AG04450 (cell line): ENCODE measurements around the gene SPNS2. TPM values are rescaled to one million over a fixed set of nuclear protein-coding genes. Genes with fewer than 3 reads are reported as not detected.

ENCODE experiments used
- CTCF ChIA-PET: fragments of 300-600, 350-600 bp; formaldehyde crosslinking; extraction: SDS; loops from one replicate; lab custom pipeline; 2022; ENCODE audit warnings: antibody characterized with exemption, inconsistent platforms; lab: Charles Lee
- POLR2A ChIA-PET: fragments of 350-600 bp; formaldehyde crosslinking; extraction: SDS; loops from one replicate; lab custom pipeline; 2021; ENCODE audit warnings: antibody characterized with exemption, inconsistent platforms; lab: Yijun Ruan, JAX
- DNase-seq: peaks from one replicate; pipeline ENCODE4 v3.0.0-alpha.2; 2011; ENCODE audit warnings: low read depth, low spot score
- H3K27ac ChIP-seq: one replicate; pipeline ENCODE4 v1.5.1; 2012; ENCODE audit warnings: low read depth, low read length, control low read depth
- H3K27me3 ChIP-seq: one replicate; pipeline ENCODE4 v1.6.0; 2012; ENCODE audit warnings: low read length; ENCODE audit not compliant: control insufficient read depth, insufficient read depth
- H3K4me3 ChIP-seq: 2 replicates; pipeline ENCODE4 v1.5.1; 2011; ENCODE audit warnings: mild to moderate bottlenecking, low read depth, low read length, control low read depth
- H3K9me3 ChIP-seq: 2 replicates; pipeline ENCODE4 v1.5.1; 2012; ENCODE audit warnings: low read length; ENCODE audit not compliant: control insufficient read depth, insufficient read depth
- CTCF ChIP-seq: IDR thresholded peaks from 2 replicates; pipeline ENCODE4 v1.5.1; 2011; ENCODE audit warnings: low read depth, low read length, control low read depth, inconsistent platforms
- polyA plus RNA-seq: library from polyadenylated mRNA; depleted of rRNA; stranded (reverse); fragments of >200 nt; gene quantifications from 2 replicates; pipeline ENCODE4 v1.2.3, GENCODE V29; 2011

Gene SPNS2
- polyA plus RNA-seq, 1 experiment = not detected

DNA sequence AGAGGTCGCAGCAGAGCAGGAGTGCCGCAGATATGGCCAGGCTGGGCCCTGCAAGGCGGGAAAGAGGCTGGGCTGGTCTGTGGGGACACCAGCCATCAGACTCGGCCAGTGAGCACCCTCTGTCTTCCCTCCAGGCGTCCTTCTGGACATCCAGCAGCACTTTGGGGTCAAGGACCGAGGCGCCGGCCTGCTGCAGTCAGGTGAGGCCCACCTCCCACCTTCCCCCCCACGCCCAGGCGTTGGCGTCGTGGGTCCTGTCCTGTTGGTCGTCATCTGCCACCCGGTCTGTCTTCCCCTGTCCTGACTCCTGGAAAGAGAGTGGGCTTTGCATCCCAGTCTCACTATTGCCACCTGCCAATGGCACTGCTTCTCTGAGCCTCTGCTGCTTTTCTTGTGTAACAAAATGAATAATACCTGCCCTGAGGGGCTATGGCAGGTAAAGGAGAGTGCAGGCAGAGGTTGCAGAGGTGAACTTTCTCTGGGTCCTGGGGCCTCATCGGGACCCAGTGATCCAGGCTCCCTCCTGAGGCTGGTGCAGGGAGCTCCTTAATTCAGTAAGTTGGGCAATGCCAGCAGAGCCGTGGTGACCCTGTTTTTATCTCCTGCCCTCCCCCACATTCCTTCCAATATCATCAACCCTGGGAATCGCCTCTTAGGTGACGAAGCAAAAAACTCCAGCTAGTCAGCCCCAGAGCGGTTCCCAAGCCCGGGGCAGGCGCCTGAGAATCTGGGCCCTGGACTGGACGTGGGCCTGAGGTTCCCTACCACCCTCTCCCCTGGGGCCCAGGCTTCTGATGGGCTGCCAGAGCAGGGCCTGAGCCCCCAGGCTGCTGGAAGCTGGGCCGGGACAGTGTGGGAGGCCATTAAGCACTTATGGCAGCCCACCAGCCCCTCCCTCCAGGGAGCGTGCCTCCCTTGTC, 14.7 kb downstream of the SPNS2 start:
- no peak for DNase-seq
- peaks cover 34% of the 10 kb centered on the region for H3K27me3 ChIP-seq
- CTCF ChIA-PET = interaction anchor here (0.6 kb wide), 1 partner anchor 113 kb away, joined by 3 read pairs; no protein-coding TSS in a partner anchor
- POLR2A ChIA-PET = no interaction called here
- no peak overlapping the region for H3K4me3 ChIP-seq
- H3K9me3 ChIP-seq = no peaks in the 10 kb centered on the region; the same call in none of the 2 replicates
- H3K27ac ChIP-seq = no peak overlapping the region
- TF ChIP-seq CTCF = no peak

- no peak for DNase-seq
- CTCF ChIA-PET = no interaction called here
- TF ChIP-seq CTCF = no peak
- Histone ChIP-seq H3K27ac (no peak overlapping the region), H3K9me3 (no peaks in the 10 kb centered on the region; the same call in none of the 2 replicates), H3K27me3 (peaks cover 30% of the 10 kb centered on the region), H3K4me3 (no peak overlapping the region)
- POLR2A ChIA-PET = no interaction called here
These were observed 15.5 kb downstream of the SPNS2 start for GRCh38 chr17:4514206-4514605.

DNA sequence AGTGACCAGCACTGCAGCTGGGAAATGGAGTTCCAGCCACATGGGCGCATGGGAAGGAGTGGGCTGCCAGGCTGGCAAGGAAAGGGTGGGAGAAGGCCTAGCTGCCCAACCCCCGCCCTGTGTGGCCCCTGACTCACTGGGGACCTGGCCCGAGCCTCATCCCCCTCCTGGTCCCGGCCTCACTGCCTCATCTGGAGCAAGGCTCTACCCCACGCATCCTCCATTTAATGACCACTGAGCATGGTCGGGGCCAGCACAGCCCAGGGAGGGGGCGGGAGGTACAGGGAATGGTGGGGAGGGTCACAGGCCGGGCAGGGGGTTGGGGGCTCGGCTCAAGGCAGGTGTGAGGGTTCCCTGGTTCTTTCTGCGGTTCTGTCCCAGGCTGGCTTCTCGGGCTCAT, 16.1 kb downstream of the SPNS2 start:
- no peak overlapping the region for H3K4me3 ChIP-seq
- DNase-seq = no peak
- peaks cover 31% of the 10 kb centered on the region for H3K27me3 ChIP-seq
- no peaks in the 10 kb centered on the region; the same call in none of the 2 replicates for H3K9me3 ChIP-seq
- TF ChIP-seq CTCF = no peak
- H3K27ac ChIP-seq = no peak overlapping the region
- ChIA-PET POLR2A (no interaction called here), CTCF (no interaction called here)

GRCh38 chr17:4515501-4515900, 16.8 kb downstream of the SPNS2 start:
- H3K4me3 ChIP-seq = no peak overlapping the region
- H3K9me3 ChIP-seq = no peaks in the 10 kb centered on the region; the same call in 1 of the 2 replicates
- no peak overlapping the region for H3K27ac ChIP-seq
- no peak for TF ChIP-seq CTCF
- peaks cover 29% of the 10 kb centered on the region for H3K27me3 ChIP-seq
- POLR2A ChIA-PET = no interaction called here
- CTCF ChIA-PET = interaction anchor here (0.5 to 2.7 kb wide), 2 partner anchors 52 to 382 kb away, joined by 4 to 9 read pairs; no protein-coding TSS in a partner anchor
- DNase-seq = no peak

DNA sequence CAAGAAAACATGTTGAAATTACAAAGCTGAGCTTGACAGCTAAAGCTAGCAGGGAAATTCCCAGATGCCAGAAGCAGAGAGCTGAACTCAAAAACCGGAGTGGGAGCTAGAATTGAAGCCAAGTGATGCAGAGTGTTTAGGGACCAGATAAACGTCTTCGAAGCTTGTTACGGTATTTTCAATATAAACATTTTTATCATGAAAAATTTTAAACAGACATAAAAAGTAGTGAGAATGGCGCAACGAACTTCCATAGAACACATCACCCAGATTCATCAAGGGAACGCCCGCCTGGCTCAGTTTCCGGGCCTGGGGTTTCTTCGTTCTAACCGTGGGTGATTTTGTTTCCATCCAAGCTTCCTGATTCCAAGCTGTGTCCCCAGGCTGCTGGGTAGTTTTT, 18.1 kb downstream of the SPNS2 start:
- peak overlapping the region; percentile 75 for H3K27ac ChIP-seq
- H3K27me3 ChIP-seq = peaks cover 21% of the 10 kb centered on the region
- peak; percentile 68 for DNase-seq
- ChIA-PET CTCF (interaction anchor here (0.6 to 2.7 kb wide), 3 partner anchors 50 to 691 kb away, joined by 3 to 9 read pairs (median 3); no protein-coding TSS in a partner anchor), POLR2A (interaction anchor here (1.0 kb wide), 2 partner anchors 17 to 83 kb away, joined by 3 to 6 read pairs; no protein-coding TSS in a partner anchor)
- H3K9me3 ChIP-seq = no peaks in the 10 kb centered on the region; the same call in 1 of the 2 replicates
- H3K4me3 ChIP-seq = no peak overlapping the region
- TF ChIP-seq CTCF = no peak
